Fibroblast of the aortic adventitia (primary cell): ENCODE results near the gene TMIGD3. TPM values are rescaled to one million over a fixed set of nuclear protein-coding genes. Genes with fewer than 3 reads are reported as not detected.

Experiments
- DNase-seq: peaks from one replicate; pipeline ENCODE4 v3.0.0-alpha.2; 2010; ENCODE audit warnings: low read depth
- H3K4me3 ChIP-seq: 2 replicates; pipeline ENCODE4 v1.5.1; 2011; ENCODE audit warnings: low read depth, mild to moderate bottlenecking, control low read depth, low read length, moderate library complexity
- CTCF ChIP-seq: IDR thresholded peaks from 2 replicates; pipeline ENCODE4 v1.5.1; 2011; ENCODE audit warnings: mild to moderate bottlenecking, low read length, control low read depth, inconsistent platforms; ENCODE audit not compliant: insufficient read depth
- total RNA-seq: library from RNA; depleted of rRNA; stranded (reverse); fragments of >200 nt; gene quantifications from 2 replicates; pipeline ENCODE4 v1.2.3, GENCODE V29; 2012; ENCODE audit warnings: low replicate concordance

TMIGD3 gene
- total RNA-seq, 1 donor: not detected

GRCh38 chr1:111515291-111516004, 12.0 kb upstream of the TMIGD3 start:
- no peak for DNase-seq
- TF ChIP-seq CTCF: no peak
- peak overlapping the region; percentile 31 for H3K4me3 ChIP-seq

- no peak for TF ChIP-seq CTCF
- H3K4me3 ChIP-seq: no peak overlapping the region
- DNase-seq: no peak
Observed at GRCh38 chr1:111513410-111514020, 10.1 kb upstream of the TMIGD3 start.

- no peak overlapping the region for H3K4me3 ChIP-seq
- no peak for TF ChIP-seq CTCF
- DNase-seq: no peak
Observed at GRCh38 chr1:111512931-111513330, 9.5 kb upstream of the TMIGD3 start.

- no peak for TF ChIP-seq CTCF
- no peak for DNase-seq
- no peak overlapping the region for H3K4me3 ChIP-seq
Observed at GRCh38 chr1:111512132-111512889, 8.9 kb upstream of the TMIGD3 start.

- TF ChIP-seq CTCF: no peak
- no peak overlapping the region for H3K4me3 ChIP-seq
- no peak for DNase-seq
Observed at GRCh38 chr1:111511370-111511769, 7.9 kb upstream of the TMIGD3 start.

- peak; percentile 63 for DNase-seq
- H3K4me3 ChIP-seq: no peak overlapping the region
- TF ChIP-seq CTCF: no peak
Observed at GRCh38 chr1:111509997-111510375, 6.6 kb upstream of the TMIGD3 start.
